Calu3 (cell line): ENCODE data around the gene CPEB3. TPM values are rescaled to one million over a fixed set of nuclear protein-coding genes. Genes with fewer than 3 reads are reported as not detected.

Experiments
- BruUV-seq: library from RNA; stranded (reverse); fragments of 400-500 nt; replicated peaks from 2 replicates; lab custom pipeline; 2021; lab: Mats Ljungman, UMichigan
- CTCF ChIA-PET: fragments of 300-600 bp; sonication (Branson Sonifier 250); formaldehyde crosslinking; loops from one replicate; lab custom pipeline; 2022; ENCODE audit warnings: antibody characterized with exemption; lab: Charles Lee
- DNase-seq: peaks from one replicate; pipeline ENCODE4 v3.0.0; 2022
- H3K27ac Mint-ChIP-seq: one replicate; pipeline ENCODE4 v1.8.0; 2022; ENCODE audit warnings: mixed read lengths; ENCODE audit not compliant: unreplicated experiment
- H3K27me3 Mint-ChIP-seq: one replicate; pipeline ENCODE4 v1.8.0; 2022; ENCODE audit warnings: mixed read lengths; ENCODE audit not compliant: unreplicated experiment
- H3K36me3 Mint-ChIP-seq: one replicate; pipeline ENCODE4 v1.8.0; 2022; ENCODE audit warnings: mild to moderate bottlenecking, moderate library complexity, mixed read lengths; ENCODE audit not compliant: insufficient read depth, unreplicated experiment
- H3K4me1 Mint-ChIP-seq: one replicate; pipeline ENCODE4 v1.8.0; 2022; ENCODE audit warnings: mild to moderate bottlenecking, low read depth, mixed read lengths; ENCODE audit not compliant: unreplicated experiment
- H3K4me3 Mint-ChIP-seq: one replicate; pipeline ENCODE4 v1.8.0; 2022; ENCODE audit warnings: mild to moderate bottlenecking, low read depth, moderate library complexity, mixed read lengths; ENCODE audit not compliant: unreplicated experiment
- H3K9me3 Mint-ChIP-seq: one replicate; pipeline ENCODE4 v1.8.0; 2022; ENCODE audit warnings: low read depth, mixed read lengths; ENCODE audit not compliant: unreplicated experiment
- intact Hi-C: fragments of 100-400 bp; cut with micrococcal nuclease; formaldehyde crosslinking; loops from one replicate; pipeline ENCODE4 v1.10.0; 2022; ENCODE audit not compliant: unreplicated experiment
- total RNA-seq: library from RNA; stranded (reverse); gene quantifications from 2 replicates; pipeline ENCODE4 v1.2.3, GENCODE V29; 2022
- TF ChIP-seq, protein P1 (sequence below): fragments of 200-600 bp; IDR thresholded peaks from one replicate; pipeline ENCODE4 v1.8.0; 2022; ENCODE audit warnings: antibody characterized with exemption; ENCODE audit not compliant: unreplicated experiment

Gene CPEB3
- total RNA-seq, 1 experiment from 2014 or later: 2.8 TPM

DNA sequence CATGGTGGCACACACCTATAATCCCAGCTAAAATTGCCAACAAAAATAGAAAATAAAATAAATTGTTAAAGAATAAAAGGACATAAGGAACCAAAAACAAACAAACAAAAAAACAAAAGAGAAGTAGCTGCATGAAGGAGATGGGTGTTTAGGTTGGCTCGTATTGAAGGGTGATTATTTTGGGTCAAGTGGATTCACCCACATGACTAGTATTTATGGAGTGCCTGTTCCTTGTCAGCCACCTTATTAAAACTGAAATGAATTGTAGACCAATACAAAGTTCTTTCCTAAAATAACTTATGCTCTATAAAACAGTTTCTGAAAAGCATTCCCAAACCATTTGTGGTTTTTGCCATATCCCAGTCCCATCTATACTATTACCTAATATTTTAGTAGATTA lies 228.6 kb downstream of the CPEB3 start:
- TF ChIP-seq, protein P1, sequence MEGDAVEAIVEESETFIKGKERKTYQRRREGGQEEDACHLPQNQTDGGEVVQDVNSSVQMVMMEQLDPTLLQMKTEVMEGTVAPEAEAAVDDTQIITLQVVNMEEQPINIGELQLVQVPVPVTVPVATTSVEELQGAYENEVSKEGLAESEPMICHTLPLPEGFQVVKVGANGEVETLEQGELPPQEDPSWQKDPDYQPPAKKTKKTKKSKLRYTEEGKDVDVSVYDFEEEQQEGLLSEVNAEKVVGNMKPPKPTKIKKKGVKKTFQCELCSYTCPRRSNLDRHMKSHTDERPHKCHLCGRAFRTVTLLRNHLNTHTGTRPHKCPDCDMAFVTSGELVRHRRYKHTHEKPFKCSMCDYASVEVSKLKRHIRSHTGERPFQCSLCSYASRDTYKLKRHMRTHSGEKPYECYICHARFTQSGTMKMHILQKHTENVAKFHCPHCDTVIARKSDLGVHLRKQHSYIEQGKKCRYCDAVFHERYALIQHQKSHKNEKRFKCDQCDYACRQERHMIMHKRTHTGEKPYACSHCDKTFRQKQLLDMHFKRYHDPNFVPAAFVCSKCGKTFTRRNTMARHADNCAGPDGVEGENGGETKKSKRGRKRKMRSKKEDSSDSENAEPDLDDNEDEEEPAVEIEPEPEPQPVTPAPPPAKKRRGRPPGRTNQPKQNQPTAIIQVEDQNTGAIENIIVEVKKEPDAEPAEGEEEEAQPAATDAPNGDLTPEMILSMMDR: no peak
- H3K36me3 Mint-ChIP-seq: no peaks in the 10 kb centered on the region
- intact Hi-C loops: no loop called here
- CTCF ChIA-PET: no interaction called here
- no peak overlapping the region for H3K4me3 Mint-ChIP-seq
- BruUV-seq: no TSS peak
- no peak overlapping the region for H3K27ac Mint-ChIP-seq
- no peaks in the 10 kb centered on the region for H3K4me1 Mint-ChIP-seq
- H3K9me3 Mint-ChIP-seq: no peaks in the 10 kb centered on the region
- DNase-seq: no peak
- H3K27me3 Mint-ChIP-seq: no peaks in the 10 kb centered on the region

DNA sequence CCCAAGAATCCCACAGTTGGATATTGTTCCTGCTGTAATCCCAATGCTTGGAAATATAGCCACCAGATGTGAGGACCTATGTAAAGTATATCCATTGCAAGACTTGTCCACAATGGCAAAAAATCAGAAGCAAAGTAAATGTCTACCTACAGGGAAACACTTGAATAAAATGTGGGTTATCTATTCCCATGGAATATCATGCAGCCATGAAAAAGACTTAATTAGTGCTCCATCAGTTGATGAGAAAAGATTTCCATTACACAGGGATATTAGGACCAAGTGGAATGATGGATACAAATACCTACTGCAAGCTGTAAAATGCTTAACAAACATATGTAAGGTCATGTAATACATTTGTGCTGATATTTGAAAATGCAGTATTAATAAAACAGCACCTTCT lies 236.1 kb downstream of the CPEB3 start:
- H3K4me1 Mint-ChIP-seq: no peaks in the 10 kb centered on the region
- DNase-seq: no peak
- no peaks in the 10 kb centered on the region for H3K9me3 Mint-ChIP-seq
- TF ChIP-seq, protein P1: no peak
- CTCF ChIA-PET: no interaction called here
- no TSS peak for BruUV-seq
- intact Hi-C loops: no loop called here
- H3K4me3 Mint-ChIP-seq: no peak overlapping the region
- H3K36me3 Mint-ChIP-seq: no peaks in the 10 kb centered on the region
- no peak overlapping the region for H3K27ac Mint-ChIP-seq
- H3K27me3 Mint-ChIP-seq: no peaks in the 10 kb centered on the region

DNA sequence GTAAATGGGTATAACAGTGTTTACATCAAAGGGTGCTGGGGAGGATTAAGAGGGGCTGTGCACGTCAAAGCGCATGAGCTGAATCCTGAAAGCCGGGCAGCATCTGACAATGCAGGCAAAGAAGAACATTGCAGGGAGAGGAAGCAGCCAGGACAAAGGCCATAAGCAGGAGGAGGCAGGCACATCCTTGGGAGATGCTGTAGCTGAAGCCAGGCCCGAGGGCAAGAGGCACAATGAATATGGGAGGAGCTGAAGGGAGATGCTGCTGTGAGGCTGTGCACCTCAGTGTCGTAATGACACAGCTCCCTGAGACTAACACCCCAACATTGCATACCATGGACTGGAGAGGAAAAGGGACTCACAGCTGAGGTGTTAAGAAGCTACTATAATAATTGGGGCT lies 238.1 kb downstream of the CPEB3 start:
- CTCF ChIA-PET: interaction anchor here (0.6 kb wide), 1 partner anchor 247 kb away, joined by 3 read pairs; no protein-coding TSS in a partner anchor
- Mint-ChIP-seq H3K36me3 (no peaks in the 10 kb centered on the region), H3K27me3 (no peaks in the 10 kb centered on the region), H3K4me1 (no peaks in the 10 kb centered on the region), H3K27ac (no peak overlapping the region), H3K9me3 (no peaks in the 10 kb centered on the region), H3K4me3 (no peak overlapping the region)
- TF ChIP-seq, protein P1: no peak
- no peak for DNase-seq
- intact Hi-C loops: no loop called here
- no TSS peak for BruUV-seq

DNA sequence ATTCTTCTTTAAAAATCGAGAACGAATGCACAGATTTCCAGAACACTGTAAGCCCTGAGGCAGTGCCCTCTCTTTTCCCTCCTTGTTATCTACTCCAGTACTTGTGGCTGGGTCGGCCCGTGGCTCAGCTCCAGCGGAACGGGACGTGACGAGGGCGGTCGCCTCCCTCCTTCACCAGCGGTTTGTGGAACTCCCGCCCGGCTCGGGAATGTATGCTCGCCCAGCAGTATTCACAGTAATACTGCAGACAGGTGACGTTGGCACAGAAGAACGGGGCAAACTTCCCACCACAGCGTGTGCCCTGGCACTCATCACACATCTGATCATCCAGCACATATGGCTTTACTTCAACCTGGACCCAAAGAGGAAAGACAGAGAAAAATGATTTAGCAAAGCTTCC lies 238.8 kb downstream of the CPEB3 start:
- CTCF ChIA-PET: interaction anchor here (0.6 kb wide), 1 partner anchor 248 kb away, joined by 3 read pairs; no protein-coding TSS in a partner anchor
- no peak for DNase-seq
- no TSS peak for BruUV-seq
- Mint-ChIP-seq H3K27ac (no peak overlapping the region), H3K9me3 (no peaks in the 10 kb centered on the region), H3K27me3 (no peaks in the 10 kb centered on the region), H3K4me1 (no peaks in the 10 kb centered on the region), H3K4me3 (no peak overlapping the region), H3K36me3 (no peaks in the 10 kb centered on the region)
- intact Hi-C loops: no loop called here
- TF ChIP-seq, protein P1: no peak
